Small intestine (tissue), 7 donors: ENCODE measurements around the gene XPR1. TPM values are rescaled to one million over a fixed set of nuclear protein-coding genes. Genes with fewer than 3 reads are reported as not detected.
A peak's percentile ranks its signal among the peaks of the same experiment; 100 is the strongest.

Source experiments
- DNase-seq, 2 donors: peaks; one replicate each; pipeline versions ENCODE4 v3.0.0 to v3.0.0-alpha.2; 2013
- FAIRE-seq: peaks from 2 replicates; lab custom pipeline; 2012; peaks lifted over from hg19 to GRCh38; lab: Jason Lieb, UNC
- H3K27ac ChIP-seq, 3 donors: one replicate each; pipeline ENCODE4 v1.5.1; 2013; ENCODE audit warnings: low read length in 2 of 3, mild to moderate bottlenecking in 2 of 3, control low read depth in 1 of 3, inconsistent platforms in 1 of 3, low read depth in 1 of 3, moderate library complexity in 1 of 3
- H3K27me3 ChIP-seq, 3 donors: one replicate each; pipeline ENCODE4 v1.6.1; 2013; ENCODE audit warnings: low read length in 3 of 3, inconsistent platforms in 1 of 3; ENCODE audit not compliant: control insufficient read depth in 3 of 3, insufficient read depth in 3 of 3
- H3K36me3 ChIP-seq, 3 donors: one replicate each; pipeline ENCODE4 v1.6.1; 2013; ENCODE audit warnings: low read length in 3 of 3, inconsistent platforms in 1 of 3, low read depth in 1 of 3, mild to moderate bottlenecking in 1 of 3, moderate library complexity in 1 of 3; ENCODE audit not compliant: control insufficient read depth in 3 of 3, insufficient read depth in 2 of 3
- H3K4me1 ChIP-seq, 3 donors: one replicate each; pipeline ENCODE4 v1.6.1; 2013; ENCODE audit warnings: low read length in 2 of 3, inconsistent platforms in 1 of 3, low read depth in 1 of 3, mild to moderate bottlenecking in 1 of 3, moderate library complexity in 1 of 3; ENCODE audit not compliant: control insufficient read depth in 3 of 3, insufficient read depth in 2 of 3
- H3K4me3 ChIP-seq, 3 donors: one replicate each; pipeline ENCODE4 v1.5.1; 2013; ENCODE audit warnings: low read length in 3 of 3, control low read depth in 1 of 3, inconsistent platforms in 1 of 3, low read depth in 1 of 3, mild to moderate bottlenecking in 1 of 3, moderate library complexity in 1 of 3
- H3K9me3 ChIP-seq, 2 donors: one replicate each; pipeline ENCODE4 v1.6.1; 2013; ENCODE audit warnings: low read depth in 1 of 2, low read length in 1 of 2; ENCODE audit not compliant: control insufficient read depth in 2 of 2, insufficient read depth in 1 of 2
- WGBS, 3 donors: extraction: QIAGEN DNeasy Blood & Tissue Kit; methylation state at CpG; one replicate each; pipeline ENCODE4 v1.1.7; 2013; 5-methylcytosine and 5-hydroxymethylcytosine counted together
- polyA plus RNA-seq, 4 donors: library from polyadenylated mRNA; stranded (reverse) in 3 of 4; unstranded in 1 of 4; fragments of 200-250 nt in 3 of 4; fragments of 120-200 nt in 1 of 4; gene quantifications; one replicate each; pipeline versions ENCODE4 v1.2.1 to v1.2.3, GENCODE V29; 2013
- donor health status: healthy with polysubstance abuse.
- donor health status: control.
- donor health status: control.
- donor health status: Bipolar disorder and iron deficiency.
- donor health status: healthy.

The XPR1 gene
- polyA plus RNA-seq, 4 donors, result 5.1 to 27.3 (median 8.5) TPM

GRCh38 chr1:180925471-180926051 is 293.7 kb downstream of the XPR1 start:
- no peaks in the 10 kb centered on the region for H3K27me3 ChIP-seq
- H3K27ac ChIP-seq, result peak overlapping the region in 1 of 3 donors; percentile 41
- H3K9me3 ChIP-seq, result no peaks in the 10 kb centered on the region
- FAIRE-seq, result no peak
- H3K4me3 ChIP-seq, result no peak overlapping the region
- H3K36me3 ChIP-seq, result peaks cover 0 to 2% (median 0%) of the 10 kb centered on the region in 3 donors
- DNase-seq, result peak; percentile 42 to 64
- H3K4me1 ChIP-seq, result peaks cover 0 to 28% (median 4%) of the 10 kb centered on the region in 3 donors
- WGBS, 3 donors, result 11 to 36% (median 33%) methylated on average over 7 of the region's 7 CpGs

DNA sequence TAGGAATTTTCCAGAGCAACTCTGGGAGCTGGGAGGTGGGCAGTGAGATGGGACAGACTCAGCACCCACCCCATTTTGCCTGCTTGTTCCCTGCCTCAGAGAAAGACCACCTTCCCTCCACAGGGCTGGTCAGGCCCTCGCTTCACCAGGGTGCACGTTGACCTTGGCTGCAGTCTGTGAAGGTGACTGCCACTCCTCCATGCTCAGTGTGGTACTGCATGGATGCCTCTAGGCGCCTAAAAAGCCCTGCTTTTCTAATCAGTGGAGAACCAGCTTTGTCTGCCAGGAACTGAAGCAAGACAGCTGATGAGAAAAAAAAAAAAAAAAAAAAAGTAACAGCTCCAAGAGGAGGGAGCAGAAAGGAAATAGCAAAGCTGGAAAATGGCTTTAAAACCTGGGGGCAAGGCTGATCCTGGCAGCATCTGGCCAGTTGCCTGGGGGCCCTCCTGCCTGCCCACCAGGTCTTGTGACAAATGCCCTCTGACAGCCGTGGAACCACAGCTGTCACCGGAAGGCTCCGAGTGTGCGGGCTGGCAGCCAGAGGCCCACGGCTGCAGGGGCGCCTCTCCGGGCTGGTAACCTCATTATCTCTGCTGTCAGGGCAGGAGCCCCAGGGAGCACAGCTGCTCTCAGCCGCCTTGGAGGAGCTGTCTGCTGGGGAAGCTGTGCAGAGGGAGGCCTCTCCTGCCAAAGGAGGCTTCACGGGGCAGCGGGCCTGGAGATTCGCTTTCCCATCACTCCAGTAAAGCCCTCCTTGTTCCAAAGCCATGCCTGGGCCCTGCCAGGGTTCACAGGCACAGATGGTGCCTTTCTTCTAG is 294.6 kb downstream of the XPR1 start:
- Histone ChIP-seq H3K27me3 (no peaks in the 10 kb centered on the region), H3K27ac (peak overlapping the region in 1 of 3 donors; percentile 41), H3K4me3 (no peak overlapping the region), H3K4me1 (peaks cover 0 to 28% (median 4%) of the 10 kb centered on the region in 3 donors), H3K9me3 (no peaks in the 10 kb centered on the region), H3K36me3 (peaks cover 0 to 7% (median 0%) of the 10 kb centered on the region in 3 donors)
- 25 to 33% (median 32%) methylated on average over 13 to 14 of the region's 14 CpGs for WGBS, 3 donors
- peak in 1 of 2 donors; percentile 54 for DNase-seq
- FAIRE-seq, result no peak

DNA sequence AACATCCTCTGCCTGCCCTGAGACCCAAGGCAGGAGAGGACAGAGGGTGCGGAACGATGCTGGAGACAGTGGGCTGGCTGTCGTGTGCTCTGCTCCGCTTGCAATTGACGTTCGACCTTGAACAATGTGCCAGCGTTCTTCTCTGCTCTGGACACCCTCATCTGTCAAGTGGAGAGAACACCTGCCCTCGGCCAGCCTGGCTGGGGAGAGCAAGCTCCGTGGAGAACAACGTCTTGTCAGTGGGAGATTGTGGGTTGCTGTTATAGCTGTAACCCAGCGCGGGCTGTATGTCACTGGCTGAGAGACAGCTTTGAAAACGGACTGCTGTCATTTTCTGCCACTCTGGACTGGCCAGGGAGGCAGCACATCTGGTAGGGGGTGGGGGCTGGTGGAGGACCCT is 295.5 kb downstream of the XPR1 start:
- Histone ChIP-seq H3K36me3 (peaks cover 0 to 11% (median 0%) of the 10 kb centered on the region in 3 donors), H3K4me1 (peaks cover 0 to 28% (median 4%) of the 10 kb centered on the region in 3 donors), H3K4me3 (no peak overlapping the region), H3K9me3 (no peaks in the 10 kb centered on the region), H3K27ac (peak overlapping the region in 1 of 3 donors; percentile 41), H3K27me3 (no peaks in the 10 kb centered on the region)
- no peak for FAIRE-seq
- DNase-seq, result no peak
- 77 to 81% (median 80%) methylated on average over 13 of the region's 13 CpGs for WGBS, 3 donors

DNA sequence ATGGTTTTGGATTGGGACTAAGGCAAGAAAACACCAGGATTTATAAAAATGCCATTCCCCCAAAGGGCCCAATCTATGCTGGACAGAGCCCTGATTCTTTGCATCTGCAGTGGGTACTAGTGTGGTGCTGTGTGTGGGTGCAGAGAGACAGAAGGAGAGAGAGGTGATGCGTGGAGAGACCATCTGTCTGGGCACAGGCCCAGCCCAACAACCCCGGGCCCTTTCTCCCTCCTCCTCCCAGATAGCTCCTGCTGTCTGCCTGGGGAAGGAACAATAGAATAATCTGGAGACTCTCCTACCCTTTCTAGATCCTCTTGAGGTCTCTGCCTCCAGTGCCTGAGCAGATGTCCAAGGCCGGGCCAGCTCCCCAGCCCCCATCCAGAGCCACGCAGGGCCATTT is 296.0 kb downstream of the XPR1 start:
- Histone ChIP-seq H3K27me3 (no peaks in the 10 kb centered on the region), H3K36me3 (peaks cover 0 to 11% (median 0%) of the 10 kb centered on the region in 3 donors), H3K27ac (peak overlapping the region in 1 of 3 donors; percentile 41), H3K4me1 (peaks cover 0 to 28% (median 4%) of the 10 kb centered on the region in 3 donors), H3K4me3 (no peak overlapping the region), H3K9me3 (no peaks in the 10 kb centered on the region)
- FAIRE-seq (no peak), DNase-seq (no peak)
- 68 to 85% (median 79%) methylated on average over 4 of the region's 4 CpGs for WGBS, 3 donors

DNA sequence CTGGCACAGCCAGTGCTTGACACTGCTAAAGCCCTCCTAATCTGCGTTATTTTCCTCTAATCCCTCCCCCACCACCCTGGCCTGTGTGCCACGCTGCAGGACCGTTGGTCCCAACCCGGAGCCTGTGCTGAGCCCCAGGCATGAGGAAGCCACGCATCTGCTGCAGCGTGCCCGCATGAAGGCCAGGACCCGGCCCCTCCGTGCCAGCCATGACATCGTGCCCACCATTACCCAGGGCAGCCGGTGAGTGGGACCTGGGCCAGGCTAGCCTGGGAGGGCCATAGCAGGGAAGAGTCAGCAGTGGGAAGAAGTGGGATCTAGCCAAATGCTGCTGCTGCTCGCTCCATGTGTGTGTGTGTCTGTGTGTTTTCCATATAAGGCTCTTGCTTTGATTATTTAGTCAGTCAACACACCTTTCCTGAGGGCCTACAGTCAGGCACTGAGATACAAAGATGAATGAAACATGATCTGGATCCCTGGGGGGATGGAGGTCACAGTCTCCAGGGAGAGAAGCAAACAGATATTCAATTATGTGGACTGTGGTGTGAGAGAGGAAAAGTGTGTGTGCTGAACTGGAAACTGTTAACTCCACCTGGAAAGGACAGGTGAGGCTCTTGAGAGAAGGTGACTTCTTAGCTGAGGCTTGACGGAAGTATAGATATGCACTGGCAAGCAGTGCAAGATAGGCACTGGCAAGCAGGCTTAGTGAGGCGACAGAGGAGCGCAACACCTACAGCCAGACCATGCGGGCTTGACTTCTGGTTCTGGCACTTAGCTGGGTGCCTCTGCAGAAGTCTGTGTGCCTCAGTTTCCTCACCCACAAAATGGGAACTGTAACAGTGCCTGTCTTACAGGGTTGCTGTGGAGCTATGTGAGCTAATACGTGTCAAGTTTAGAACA is 296.8 kb downstream of the XPR1 start:
- DNase-seq (no peak), FAIRE-seq (no peak)
- H3K9me3 ChIP-seq, result no peaks in the 10 kb centered on the region
- no peaks in the 10 kb centered on the region for H3K27me3 ChIP-seq
- peaks cover 0 to 12% (median 0%) of the 10 kb centered on the region in 3 donors for H3K36me3 ChIP-seq
- H3K4me1 ChIP-seq, result peaks cover 0 to 23% (median 4%) of the 10 kb centered on the region in 3 donors
- 83 to 89% (median 86%) methylated on average over 17 of the region's 17 CpGs for WGBS, 3 donors
- no peak overlapping the region for H3K4me3 ChIP-seq
- no peak overlapping the region for H3K27ac ChIP-seq

GRCh38 chr1:180929389-180929788 is 297.6 kb downstream of the XPR1 start:
- peaks cover 0 to 13% (median 0%) of the 10 kb centered on the region in 3 donors for H3K36me3 ChIP-seq
- no peaks in the 10 kb centered on the region for H3K27me3 ChIP-seq
- no peak overlapping the region for H3K4me3 ChIP-seq
- peaks cover 0 to 22% (median 4%) of the 10 kb centered on the region in 3 donors for H3K4me1 ChIP-seq
- FAIRE-seq (no peak), DNase-seq (no peak)
- H3K9me3 ChIP-seq, result no peaks in the 10 kb centered on the region
- WGBS, 3 donors, result 87 to 98% (median 88%) methylated on average over 3 of the region's 3 CpGs
- H3K27ac ChIP-seq, result no peak overlapping the region

DNA sequence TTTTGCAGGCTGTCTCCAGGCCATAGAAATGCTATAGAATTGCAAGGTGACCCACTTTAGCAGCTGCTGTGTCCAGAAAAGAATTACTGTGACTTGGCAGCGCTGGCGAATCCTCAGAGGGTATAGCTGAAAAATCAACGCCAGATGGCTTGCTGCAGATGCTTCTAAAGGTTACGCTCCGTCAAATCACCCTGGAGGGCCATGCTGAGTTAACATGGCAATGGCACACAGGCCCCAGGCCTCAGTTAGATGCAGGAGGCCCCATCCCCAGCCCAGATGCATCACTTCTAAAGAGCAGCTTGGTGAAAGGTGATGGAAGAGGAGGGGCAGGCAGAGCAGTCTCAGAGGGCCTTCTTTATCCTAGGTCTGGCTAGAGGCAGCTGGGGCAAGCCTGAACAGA is 298.9 kb downstream of the XPR1 start:
- Histone ChIP-seq H3K9me3 (no peaks in the 10 kb centered on the region), H3K36me3 (peaks cover 0 to 14% (median 0%) of the 10 kb centered on the region in 3 donors), H3K27me3 (peaks cover 0 to 4% (median 0%) of the 10 kb centered on the region in 3 donors), H3K27ac (no peak overlapping the region), H3K4me3 (no peak overlapping the region), H3K4me1 (peaks cover 0 to 18% (median 3%) of the 10 kb centered on the region in 3 donors)
- DNase-seq, result no peak
- 91 to 96% (median 93%) methylated on average over 5 of the region's 5 CpGs for WGBS, 3 donors
- no peak for FAIRE-seq

GRCh38 chr1:180931529-180931928 is 299.7 kb downstream of the XPR1 start:
- H3K36me3 ChIP-seq, result peaks cover 0 to 21% (median 0%) of the 10 kb centered on the region in 3 donors
- peaks cover 0 to 4% (median 0%) of the 10 kb centered on the region in 3 donors for H3K27me3 ChIP-seq
- FAIRE-seq, result no peak
- H3K4me3 ChIP-seq, result no peak overlapping the region
- no peak overlapping the region for H3K27ac ChIP-seq
- 85 to 90% (median 86%) methylated on average over 4 of the region's 4 CpGs for WGBS, 3 donors
- peaks cover 0 to 15% (median 3%) of the 10 kb centered on the region in 3 donors for H3K4me1 ChIP-seq
- no peaks in the 10 kb centered on the region for H3K9me3 ChIP-seq
- DNase-seq, result no peak
